NT2/D1 (cell line): ENCODE measurements around the gene SCAP.

ENCODE experiments used
- DNase-seq: peaks from one replicate; pipeline ENCODE4 v3.0.0-alpha.2; 2011; ENCODE audit warnings: low read depth, low spot score
- H3K27me3 ChIP-seq: 2 replicates; pipeline ENCODE4 v1.6.0; 2011; ENCODE audit warnings: mild to moderate bottlenecking; ENCODE audit not compliant: insufficient read length, insufficient read depth
- H3K36me3 ChIP-seq: 2 replicates; pipeline ENCODE4 v1.6.1; 2011; ENCODE audit warnings: mild to moderate bottlenecking, low read length, mixed read lengths; ENCODE audit not compliant: insufficient read depth, insufficient read length
- H3K4me1 ChIP-seq: 2 replicates; pipeline ENCODE4 v1.5.1; 2011; ENCODE audit not compliant: insufficient read depth, insufficient read length
- H3K4me3 ChIP-seq: 2 replicates; pipeline ENCODE4 v1.5.1; 2011; ENCODE audit warnings: low read depth; ENCODE audit not compliant: insufficient read length
- H3K9ac ChIP-seq: 2 replicates; pipeline ENCODE4 v1.6.0; 2011; ENCODE audit warnings: low read depth; ENCODE audit not compliant: insufficient read length
- H3K9me3 ChIP-seq: 2 replicates; pipeline ENCODE4 v1.5.1; 2011; ENCODE audit warnings: mild to moderate bottlenecking, low read length; ENCODE audit not compliant: insufficient read depth
- SUZ12 ChIP-seq: IDR thresholded peaks from 2 replicates; pipeline ENCODE4 v1.6.1; 2011; ENCODE audit not compliant: insufficient read length, insufficient read depth; ENCODE audit errors: extremely low read depth
- YY1 ChIP-seq: IDR thresholded peaks from 2 replicates; pipeline ENCODE4 v1.6.1; 2011; ENCODE audit not compliant: insufficient read length, insufficient read depth
- ZNF274 ChIP-seq: IDR thresholded peaks from 2 replicates; pipeline ENCODE4 v1.6.1; 2011; ENCODE audit warnings: mild to moderate bottlenecking, low read depth, low read length

SCAP gene

GRCh38 chr3:47429476-47430270 is 46.1 kb downstream of the SCAP start:
- Histone ChIP-seq H3K36me3 (peaks cover 75% of the 10 kb centered on the region), H3K4me3 (no peak overlapping the region), H3K9ac (no peak overlapping the region), H3K4me1 (peaks cover 2% of the 10 kb centered on the region), H3K9me3 (no peaks in the 10 kb centered on the region), H3K27me3 (no peaks in the 10 kb centered on the region)
- DNase-seq = no peak
- TF ChIP-seq SUZ12 (no peak), ZNF274 (no peak)

- Histone ChIP-seq H3K4me1 (peaks cover 2% of the 10 kb centered on the region), H3K9ac (no peak overlapping the region), H3K27me3 (no peaks in the 10 kb centered on the region), H3K4me3 (no peak overlapping the region), H3K36me3 (peaks cover 75% of the 10 kb centered on the region), H3K9me3 (no peaks in the 10 kb centered on the region)
- TF ChIP-seq ZNF274 (no peak), SUZ12 (no peak), YY1 (no peak)
- no peak for DNase-seq
Measured at GRCh38 chr3:47428662-47429061, 47.1 kb downstream of the SCAP start.

GRCh38 chr3:47427866-47428265 is 47.9 kb downstream of the SCAP start:
- peaks cover 2% of the 10 kb centered on the region for H3K4me1 ChIP-seq
- H3K9me3 ChIP-seq = no peaks in the 10 kb centered on the region
- no peak for DNase-seq
- no peak overlapping the region for H3K9ac ChIP-seq
- no peaks in the 10 kb centered on the region for H3K27me3 ChIP-seq
- no peak for TF ChIP-seq YY1
- TF ChIP-seq ZNF274 = no peak
- no peak for TF ChIP-seq SUZ12
- H3K4me3 ChIP-seq = no peak overlapping the region
- peaks cover 73% of the 10 kb centered on the region for H3K36me3 ChIP-seq

GRCh38 chr3:47425959-47426358 is 49.8 kb downstream of the SCAP start:
- no peak for DNase-seq
- Histone ChIP-seq H3K4me3 (no peak overlapping the region), H3K4me1 (peaks cover 5% of the 10 kb centered on the region), H3K27me3 (no peaks in the 10 kb centered on the region), H3K36me3 (peaks cover 76% of the 10 kb centered on the region), H3K9ac (no peak overlapping the region), H3K9me3 (no peaks in the 10 kb centered on the region)
- TF ChIP-seq ZNF274 (no peak), YY1 (no peak), SUZ12 (no peak)

- no peak overlapping the region for H3K4me3 ChIP-seq
Measured at GRCh38 chr3:47425383-47425778, 50.4 kb downstream of the SCAP start.

GRCh38 chr3:47424434-47425382 is 51.0 kb downstream of the SCAP start:
- peaks cover 80% of the 10 kb centered on the region for H3K36me3 ChIP-seq
- H3K27me3 ChIP-seq = no peaks in the 10 kb centered on the region
- no peaks in the 10 kb centered on the region for H3K9me3 ChIP-seq
- peaks cover 7% of the 10 kb centered on the region for H3K4me1 ChIP-seq
- H3K4me3 ChIP-seq = no peak overlapping the region
- H3K9ac ChIP-seq = no peak overlapping the region
- no peak for TF ChIP-seq SUZ12
- no peak for TF ChIP-seq ZNF274
- no peak for TF ChIP-seq YY1
- DNase-seq = no peak

More at GRCh38 chr3:47425383-47425778, 50.4 kb downstream of the SCAP start:
- no peaks in the 10 kb centered on the region for H3K9me3 ChIP-seq
- no peak overlapping the region for H3K9ac ChIP-seq
- H3K4me1 ChIP-seq = peaks cover 7% of the 10 kb centered on the region
- no peaks in the 10 kb centered on the region for H3K27me3 ChIP-seq
- no peak for DNase-seq
- H3K36me3 ChIP-seq = peaks cover 76% of the 10 kb centered on the region
- TF ChIP-seq YY1 (no peak), SUZ12 (no peak), ZNF274 (no peak)
